NOMO-1 (cell line): ENCODE measurements around the gene IQGAP3.

Experiments
- DNase-seq, 2 experiments: peaks; one replicate each; lab custom pipeline; 2025; ENCODE audit not compliant: unreplicated experiment in 2 of 2; lab: John Stamatoyannopoulos, UW

IQGAP3 gene

DNA sequence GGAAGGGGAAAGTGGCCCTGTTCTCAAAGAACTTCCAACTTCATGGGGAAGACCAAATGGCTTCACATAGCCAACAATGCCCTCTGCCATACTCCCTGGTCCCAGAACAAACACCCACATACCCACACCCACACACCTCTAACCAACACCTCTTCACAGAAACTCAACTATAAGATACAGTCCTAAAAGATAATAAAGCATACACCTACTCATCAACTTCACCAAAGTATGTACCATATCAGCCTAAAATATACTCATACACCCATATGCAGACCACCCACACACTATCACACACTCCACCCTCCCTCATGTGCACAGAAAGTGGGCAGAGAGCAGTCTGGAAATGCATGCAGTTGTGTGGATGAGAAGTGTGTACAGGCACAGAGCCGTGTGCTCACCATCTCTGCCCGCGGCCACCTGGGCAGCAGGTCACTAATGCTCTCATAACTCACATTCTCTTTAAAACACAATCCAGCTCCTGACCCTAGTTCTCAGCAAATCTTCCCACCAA, 27.7 kb downstream of the IQGAP3 start:
- no peak for DNase-seq

GRCh38 chr1:156543066-156543465, 29.3 kb downstream of the IQGAP3 start:
- no peak for DNase-seq

GRCh38 chr1:156540955-156541354, 31.4 kb downstream of the IQGAP3 start:
- no peak for DNase-seq

- DNase-seq: no peak
Measured at GRCh38 chr1:156539818-156540355, 32.5 kb downstream of the IQGAP3 start.

GRCh38 chr1:156538711-156539440, 33.5 kb downstream of the IQGAP3 start:
- DNase-seq: no peak

GRCh38 chr1:156537027-156537426, 35.3 kb downstream of the IQGAP3 start:
- DNase-seq: no peak

- no peak for DNase-seq
Measured at GRCh38 chr1:156534424-156535060, 37.8 kb downstream of the IQGAP3 start.

- no peak for DNase-seq
Measured at GRCh38 chr1:156533568-156534220, 38.7 kb downstream of the IQGAP3 start.

GRCh38 chr1:156532374-156532773, 40.0 kb downstream of the IQGAP3 start:
- no peak for DNase-seq

GRCh38 chr1:156530006-156530405, 42.4 kb downstream of the IQGAP3 start:
- DNase-seq: no peak

DNA sequence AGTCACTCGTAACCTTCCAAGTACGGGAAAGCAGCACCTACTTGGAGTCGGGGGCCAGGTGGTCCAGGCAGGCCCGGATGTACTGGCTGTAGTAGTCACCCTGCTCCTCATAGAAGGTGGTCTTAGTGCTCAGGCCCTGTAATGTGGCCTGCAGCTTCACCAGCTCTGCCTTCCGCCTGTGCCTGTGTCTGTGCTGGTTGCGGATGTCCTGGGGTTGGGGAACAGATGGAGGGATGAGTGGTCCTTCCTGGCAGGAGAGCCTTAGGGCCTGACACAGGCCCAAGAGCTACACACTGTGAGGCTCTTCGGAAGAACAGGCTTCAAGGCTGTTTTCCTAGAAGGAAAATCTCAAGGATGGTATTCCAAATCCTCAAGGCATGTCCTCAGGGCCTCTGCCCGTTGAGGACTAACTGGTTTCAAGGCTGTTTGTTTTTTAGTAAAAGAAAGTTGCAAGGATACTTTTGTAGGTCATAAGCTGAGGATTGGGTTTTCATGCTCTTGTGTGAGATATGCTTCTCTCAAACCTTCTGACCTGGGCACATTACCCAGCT, 43.4 kb downstream of the IQGAP3 start:
- DNase-seq: no peak

DNA sequence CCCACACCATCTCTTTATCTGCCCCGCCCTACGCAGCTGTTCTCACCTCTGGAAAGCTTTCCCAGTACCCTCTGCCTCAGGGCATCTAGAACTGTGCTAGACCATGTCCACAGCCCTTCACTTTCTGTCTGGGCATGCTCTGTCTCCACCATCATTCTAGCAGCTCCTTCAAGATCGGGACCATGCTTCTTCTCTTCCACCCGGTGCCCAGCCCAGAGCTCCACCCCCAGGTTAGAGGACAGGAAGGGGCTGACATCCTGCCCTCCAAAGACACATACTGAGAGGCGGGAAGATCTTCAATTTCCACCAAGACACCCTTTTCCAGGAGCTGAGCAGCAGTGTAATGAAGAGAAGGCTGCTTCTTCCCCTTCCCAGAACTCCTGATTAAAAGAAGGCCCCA, 44.1 kb downstream of the IQGAP3 start:
- DNase-seq: no peak

GRCh38 chr1:156527584-156527983, 44.8 kb downstream of the IQGAP3 start:
- no peak for DNase-seq

GRCh38 chr1:156525856-156526489, 46.4 kb downstream of the IQGAP3 start:
- no peak for DNase-seq

DNA sequence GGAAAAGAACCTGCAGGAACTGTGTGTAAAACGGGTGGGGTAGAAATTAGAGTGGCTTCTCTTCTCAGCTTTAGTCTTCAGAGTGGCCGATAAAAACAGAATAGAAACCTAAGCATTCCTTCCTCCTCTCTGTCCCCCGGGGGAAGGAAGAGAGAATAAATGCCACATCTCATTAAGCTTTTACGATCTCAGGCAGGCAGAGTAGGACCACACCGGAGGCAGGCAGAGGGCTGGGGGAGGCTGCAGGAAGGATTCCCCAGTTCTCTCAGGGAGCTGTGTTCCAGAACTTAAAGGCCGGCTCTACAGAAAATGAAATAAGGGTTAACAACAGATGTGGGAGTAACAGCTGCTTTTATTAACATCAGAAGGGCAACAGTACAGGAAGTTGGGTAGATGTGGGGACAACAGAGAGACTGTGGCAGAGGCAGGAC, 47.3 kb downstream of the IQGAP3 start:
- peak; percentile 40 to 61 for DNase-seq

- DNase-seq: peak; percentile 65 to 87
Measured at GRCh38 chr1:156524481-156524869, 47.9 kb downstream of the IQGAP3 start.

- DNase-seq: peak; percentile 43 to 76
Measured at GRCh38 chr1:156523801-156524480, 48.4 kb downstream of the IQGAP3 start.

DNA sequence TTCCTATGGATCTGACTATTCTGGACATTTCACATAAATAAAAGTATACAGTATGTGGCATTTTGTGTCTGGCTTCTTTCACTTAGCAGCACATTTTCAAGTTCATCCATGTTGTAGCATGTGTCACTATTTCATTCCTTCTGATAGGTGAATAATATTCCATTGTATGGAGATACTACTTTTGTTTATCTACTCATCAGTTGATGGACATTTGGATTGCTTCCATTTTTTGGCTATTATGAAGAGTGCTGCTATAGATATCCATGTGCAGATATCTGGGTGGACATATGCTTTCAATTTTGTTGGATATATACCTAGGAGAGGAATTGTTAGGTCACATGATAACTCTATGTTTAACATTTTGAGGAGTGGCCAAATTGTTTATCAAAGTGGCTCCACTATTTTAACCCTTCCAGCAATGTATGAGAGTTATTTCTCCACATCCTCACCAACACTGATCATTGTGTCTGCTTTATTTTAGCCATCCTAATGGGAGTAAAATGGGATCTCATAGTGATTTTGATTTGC, 49.9 kb downstream of the IQGAP3 start:
- no peak for DNase-seq

- DNase-seq: no peak
Measured at GRCh38 chr1:156517748-156518147, 54.6 kb downstream of the IQGAP3 start.

- no peak for DNase-seq
Measured at GRCh38 chr1:156516821-156517220, 55.5 kb downstream of the IQGAP3 start.
